HUDEP-2 (cell line): ENCODE data around the gene TMEM51.

ENCODE experiments used
- DNase-seq, 76 experiments: peaks; one replicate each; lab custom pipeline; 2025; ENCODE audit not compliant: unreplicated experiment in 76 of 76; lab: John Stamatoyannopoulos, UW

TMEM51 gene

GRCh38 chr1:15262706-15263105, 109.2 kb downstream of the TMEM51 start:
- no peak for DNase-seq

- no peak for DNase-seq
These were observed 111.2 kb downstream of the TMEM51 start for GRCh38 chr1:15264769-15265168.
